HT1080 (cell line): ENCODE data around the gene PIK3AP1. TPM values are rescaled to one million over a fixed set of nuclear protein-coding genes. Genes with fewer than 3 reads are reported as not detected.

ENCODE experiments used
- small RNA-seq: library from RNA; depleted of rRNA; stranded (forward); fragments of <200 nt; gene quantifications from one replicate; pipeline ENCODE3, GENCODE V24; 2014
- total RNA-seq: library from RNA; depleted of rRNA; stranded (reverse); fragments of >200 nt; shearing (Covaris generic); gene quantifications from 2 replicates; pipeline ENCODE4 v1.2.3, GENCODE V29; 2014; rRNA removed

The PIK3AP1 gene
- total RNA-seq, 1 experiment from 2014 or later = 3.0 TPM

Small RNAs within 50 kb of the gene (small RNA-seq; reads per million reads assigned to genes)
- gene RNA5SP324 = not detected
- gene RNU6-1274P = not detected

Other genes starting within 250 kb of the PIK3AP1 start
- gene TLL2, start 206.6 kb downstream of the PIK3AP1 start, total RNA-seq = under 0.01 and 0.05 TPM in 2 replicates
- 50.4 and 63.1 TPM in 2 replicates for gene TM9SF3, start 133.5 kb downstream of the PIK3AP1 start, total RNA-seq
- 10.6 and 12.8 TPM in 2 replicates for gene LCOR, start 111.8 kb upstream of the PIK3AP1 start, total RNA-seq